Neuronal stem cell (in vitro differentiated cells): ENCODE results near the gene MYO9A.
A peak's percentile ranks its signal among the peaks of the same experiment; 100 is the strongest.

ENCODE experiments used
- DNase-seq: peaks from one replicate; pipeline ENCODE4 v3.0.0-alpha.2; 2013; ENCODE audit warnings: low spot score
- H2AFZ ChIP-seq: one replicate; pipeline ENCODE4 v1.6.1; 2013; ENCODE audit warnings: mild to moderate bottlenecking, low read length, inconsistent platforms
- H2AK5ac ChIP-seq: 2 replicates; pipeline ENCODE4 v1.6.1; 2013; ENCODE audit warnings: low read depth, mild to moderate bottlenecking, inconsistent platforms, low read length, moderate library complexity, mixed read lengths
- H2BK120ac ChIP-seq: 2 replicates; pipeline ENCODE4 v1.6.1; 2013; ENCODE audit warnings: low read depth, mild to moderate bottlenecking, inconsistent platforms, low read length, moderate library complexity, mixed read lengths
- H2BK12ac ChIP-seq: one replicate; pipeline ENCODE4 v1.6.1; 2013; ENCODE audit warnings: low read length, inconsistent platforms
- H2BK15ac ChIP-seq: 2 replicates; pipeline ENCODE4 v1.6.1; 2013; ENCODE audit warnings: mild to moderate bottlenecking, low read length, inconsistent platforms, mixed read lengths
- H2BK5ac ChIP-seq: one replicate; pipeline ENCODE4 v1.6.1; 2013; ENCODE audit warnings: inconsistent platforms, mild to moderate bottlenecking, low read length, moderate library complexity
- H3K14ac ChIP-seq: one replicate; pipeline ENCODE4 v1.6.1; 2013; ENCODE audit warnings: low read length, inconsistent platforms
- H3K18ac ChIP-seq: 2 replicates; pipeline ENCODE4 v1.6.1; 2013; ENCODE audit warnings: low read length, inconsistent platforms
- H3K23ac ChIP-seq: 2 replicates; pipeline ENCODE4 v1.6.1; 2013; ENCODE audit warnings: low read depth, mild to moderate bottlenecking, mixed read lengths, low read length, inconsistent platforms; ENCODE audit not compliant: poor library complexity
- H3K27ac ChIP-seq: replicated peaks from 3 replicates; pipeline ENCODE4 v1.5.1; 2013; ENCODE audit warnings: low read length, inconsistent platforms
- H3K27me3 ChIP-seq, 3 experiments: 2 replicates each; pipeline ENCODE4 v1.6.1; 2013; ENCODE audit warnings: low read length in 3 of 3, mild to moderate bottlenecking in 2 of 3, inconsistent platforms in 1 of 3, low read depth in 1 of 3, mixed read lengths in 1 of 3, moderate library complexity in 1 of 3; ENCODE audit not compliant: control insufficient read depth in 3 of 3, insufficient read depth in 3 of 3
- H3K36me3 ChIP-seq, 2 donors: replicated peaks in 1 of 2; 2 replicates each; pipeline ENCODE4 v1.6.1; 2013; ENCODE audit warnings: low read length in 2 of 2; ENCODE audit not compliant: control insufficient read depth in 2 of 2, insufficient read depth in 2 of 2
- H3K4ac ChIP-seq: 2 replicates; pipeline ENCODE4 v1.6.1; 2013; ENCODE audit warnings: inconsistent platforms, mild to moderate bottlenecking, low read length, moderate library complexity
- H3K4me1 ChIP-seq, 2 donors: 1 replicate in 1 of 2; 2 replicates in 1 of 2; pipeline ENCODE4 v1.6.1; 2013; ENCODE audit warnings: low read length in 2 of 2, low read depth in 1 of 2; ENCODE audit not compliant: control insufficient read depth in 2 of 2, insufficient read depth in 1 of 2
- H3K4me2 ChIP-seq: one replicate; pipeline ENCODE4 v1.6.1; 2013; ENCODE audit warnings: mild to moderate bottlenecking, low read length, inconsistent platforms; ENCODE audit not compliant: insufficient read depth, poor library complexity, severe bottlenecking
- H3K4me3 ChIP-seq, 2 donors: 2 replicates each; pipeline ENCODE4 v1.5.1; 2013; ENCODE audit warnings: low read length in 2 of 2, mild to moderate bottlenecking in 2 of 2, inconsistent platforms in 1 of 2, moderate library complexity in 1 of 2
- H3K79me1 ChIP-seq: one replicate; pipeline ENCODE4 v1.6.1; 2013; ENCODE audit warnings: low read depth, mild to moderate bottlenecking, inconsistent platforms, low read length, moderate library complexity
- H3K9ac ChIP-seq: one replicate; pipeline ENCODE4 v1.6.1; 2013; ENCODE audit warnings: mild to moderate bottlenecking, low read depth, low read length, inconsistent platforms; ENCODE audit not compliant: poor library complexity
- H3K9me3 ChIP-seq, 2 donors: replicated peaks in 1 of 2; 2 replicates each; pipeline versions ENCODE3 to v1.6.1; 2013; ENCODE audit warnings: low read length in 2 of 2, mild to moderate bottlenecking in 2 of 2, inconsistent platforms in 1 of 2, low read depth in 1 of 2, mixed read lengths in 1 of 2, moderate library complexity in 1 of 2; ENCODE audit not compliant: control insufficient read depth in 2 of 2, insufficient read depth in 1 of 2
- H4K8ac ChIP-seq: one replicate; pipeline ENCODE4 v1.6.1; 2013; ENCODE audit warnings: low read depth, mild to moderate bottlenecking, inconsistent platforms, low read length, moderate library complexity
- H4K91ac ChIP-seq: one replicate; pipeline ENCODE4 v1.6.1; 2013; ENCODE audit warnings: low read length, low read depth, mild to moderate bottlenecking, inconsistent platforms; ENCODE audit not compliant: poor library complexity
- WGBS, 2 donors: extraction: QIAGEN DNeasy Blood & Tissue Kit; methylation state at CpG; one replicate each; pipeline ENCODE4 v1.1.7; 2013; ENCODE audit warnings: missing lambda C conversion rate in 2 of 2, mixed read lengths in 1 of 2; ENCODE audit not compliant: insufficient read length in 2 of 2, insufficient replicate concordance in 1 of 2; ENCODE audit errors: extremely low coverage in 2 of 2; 5-methylcytosine and 5-hydroxymethylcytosine counted together

MYO9A gene

GRCh38 chr15:72116731-72117485, 1.0 kb downstream of the MYO9A start:
- Histone ChIP-seq H3K9ac (peak overlapping the region; percentile 75), H3K23ac (peak overlapping the region; percentile 3), H3K14ac (no peak overlapping the region), H3K27me3 (no peaks in the 10 kb centered on the region), H2BK15ac (no peak overlapping the region), H3K4me2 (peak overlapping the region; percentile 96), H3K27ac (no peak overlapping the region), H3K4ac (no peak overlapping the region), H3K9me3 (no peaks in the 10 kb centered on the region), H2AK5ac (no peak overlapping the region), H4K8ac (no peak overlapping the region), H3K36me3 (no peaks in the 10 kb centered on the region), H3K79me1 (no peaks in the 10 kb centered on the region), H3K4me1 (peaks cover 0 to 4% of the 10 kb centered on the region in 2 donors), H2BK5ac (peak overlapping the region; percentile 98), H3K4me3 (peak overlapping the region; percentile 91 to 100), H4K91ac (no peak overlapping the region), H2BK120ac (no peak overlapping the region), H2AFZ (peak overlapping the region; percentile 96), H2BK12ac (no peak overlapping the region), H3K18ac (peak overlapping the region; percentile 98)
- DNase-seq, result no peak
- WGBS, 2 donors, result no CpG with 5 or more reads among the region's 24 CpGs

- no CpG with 5 or more reads among the region's 4 CpGs for WGBS, 2 donors
- Histone ChIP-seq H2BK5ac (no peak overlapping the region), H4K8ac (no peak overlapping the region), H3K27ac (no peak overlapping the region), H3K79me1 (no peaks in the 10 kb centered on the region), H2AK5ac (no peak overlapping the region), H3K18ac (no peak overlapping the region), H3K36me3 (no peaks in the 10 kb centered on the region), H2BK12ac (no peak overlapping the region), H3K4me1 (peaks cover 0 to 3% of the 10 kb centered on the region in 2 donors), H3K9ac (no peak overlapping the region), H4K91ac (no peak overlapping the region), H3K9me3 (no peaks in the 10 kb centered on the region), H2BK15ac (no peak overlapping the region), H3K23ac (no peak overlapping the region), H3K4me3 (no peak overlapping the region), H3K27me3 (no peaks in the 10 kb centered on the region), H3K4ac (no peak overlapping the region), H2AFZ (no peak overlapping the region), H2BK120ac (no peak overlapping the region), H3K14ac (no peak overlapping the region), H3K4me2 (no peak overlapping the region)
- DNase-seq, result no peak
These were observed 4.5 kb downstream of the MYO9A start for GRCh38 chr15:72113347-72114031.

DNA sequence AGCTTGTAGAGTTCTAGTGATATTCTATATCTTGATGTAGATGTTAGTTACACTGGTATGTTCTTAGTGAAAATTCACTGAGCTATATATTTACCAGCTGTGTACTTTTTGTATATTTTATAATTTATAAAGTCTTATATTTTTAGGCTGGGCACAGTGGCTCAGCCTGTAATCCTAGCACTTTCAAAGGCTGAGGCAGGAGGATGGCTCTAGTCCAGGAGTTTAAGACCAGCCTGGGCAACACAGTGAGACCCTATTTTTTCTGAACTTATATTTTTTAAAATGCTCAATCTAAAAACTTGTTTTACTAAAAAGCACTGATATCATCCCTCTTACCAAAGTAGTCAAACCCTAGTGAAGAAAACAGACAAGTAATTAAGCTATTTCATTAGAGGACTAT, 5.1 kb downstream of the MYO9A start:
- Histone ChIP-seq H2AFZ (no peak overlapping the region), H3K27ac (no peak overlapping the region), H4K91ac (no peak overlapping the region), H2BK12ac (no peak overlapping the region), H3K4me2 (no peak overlapping the region), H4K8ac (no peak overlapping the region), H3K9ac (no peak overlapping the region), H3K79me1 (no peaks in the 10 kb centered on the region), H3K4me3 (no peak overlapping the region), H2AK5ac (no peak overlapping the region), H3K9me3 (no peaks in the 10 kb centered on the region), H3K4me1 (peaks cover 0 to 3% of the 10 kb centered on the region in 2 donors), H3K18ac (no peak overlapping the region), H3K27me3 (no peaks in the 10 kb centered on the region), H2BK120ac (no peak overlapping the region), H2BK15ac (no peak overlapping the region), H3K4ac (no peak overlapping the region), H3K23ac (no peak overlapping the region), H3K36me3 (no peaks in the 10 kb centered on the region), H2BK5ac (no peak overlapping the region), H3K14ac (no peak overlapping the region)
- DNase-seq, result no peak

DNA sequence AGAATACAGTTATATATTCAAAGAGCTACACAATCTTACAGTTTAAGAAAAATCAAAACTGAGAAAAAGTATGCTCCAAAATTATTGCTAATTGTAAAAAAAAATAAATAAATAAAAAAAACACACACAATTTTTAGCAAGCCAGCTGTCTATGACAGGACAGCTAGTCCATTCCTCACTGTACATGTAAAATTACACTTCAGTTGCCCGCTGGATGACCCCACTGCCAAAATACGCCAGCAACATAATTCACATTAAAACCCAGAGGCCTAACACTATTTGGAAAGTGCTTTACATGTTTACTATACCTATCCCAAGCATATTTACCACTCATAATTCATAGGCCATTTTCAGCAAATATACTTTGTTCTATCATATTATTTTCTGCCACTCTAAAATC, 5.8 kb downstream of the MYO9A start:
- DNase-seq, result no peak
- Histone ChIP-seq H3K4me2 (no peak overlapping the region), H2BK120ac (no peak overlapping the region)

More for the DNA sequence above, 5.8 kb downstream of the MYO9A start:
- Histone ChIP-seq H3K79me1 (no peaks in the 10 kb centered on the region), H3K4ac (no peak overlapping the region), H2AK5ac (no peak overlapping the region), H3K4me3 (no peak overlapping the region), H2BK5ac (no peak overlapping the region), H3K9me3 (no peaks in the 10 kb centered on the region), H3K4me1 (peaks cover 0 to 3% of the 10 kb centered on the region in 2 donors), H3K18ac (no peak overlapping the region), H3K27ac (no peak overlapping the region), H3K27me3 (no peaks in the 10 kb centered on the region), H3K9ac (no peak overlapping the region), H3K23ac (no peak overlapping the region), H3K36me3 (no peaks in the 10 kb centered on the region), H2AFZ (no peak overlapping the region), H4K91ac (no peak overlapping the region), H3K14ac (no peak overlapping the region), H4K8ac (no peak overlapping the region), H2BK15ac (no peak overlapping the region), H2BK12ac (no peak overlapping the region)
- no CpG with 5 or more reads among the region's 2 CpGs for WGBS, 2 donors
